Mesenteric fat pad (tissue), 1 donor: ENCODE results near the gene PLA2G4A. TPM values are rescaled to one million over a fixed set of nuclear protein-coding genes. Genes with fewer than 3 reads are reported as not detected.

Source experiments
- DNase-seq: peaks from one replicate; pipeline ENCODE4 v3.0.0-alpha.2; 2020; ENCODE audit warnings: low spot score
- total RNA-seq: library from RNA; stranded (reverse); fragmentation: NEBNext Ultra II Directional; extraction: Animal tissue kit (Norgen Biotek cat#: 25700); gene quantifications from one replicate; pipeline ENCODE4 v1.2.1, GENCODE V29; 2021
- donor health status: DM: yes; HTN: yes; CAD: no.

The PLA2G4A gene
- total RNA-seq, 1 donor from 2014 or later = 14.1 TPM

DNA sequence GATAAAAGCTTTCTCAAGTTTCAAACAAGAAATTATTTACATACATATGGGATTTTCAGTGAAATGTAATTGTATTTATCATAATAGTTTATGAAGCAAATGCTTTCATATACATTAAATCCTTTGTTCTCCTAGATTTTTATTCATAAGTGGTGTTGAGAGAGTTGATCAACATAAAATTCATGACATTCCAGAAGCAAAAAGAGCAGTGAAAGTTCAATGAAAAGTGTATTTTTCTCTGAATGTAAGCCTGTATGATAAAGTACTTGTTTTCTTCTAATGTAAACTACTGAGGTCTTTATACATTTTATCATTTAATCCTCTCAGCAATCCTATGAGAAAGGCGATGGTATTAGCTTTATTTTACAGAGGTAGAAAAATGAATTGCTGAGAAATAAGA, 146.5 kb downstream of the PLA2G4A start:
- no peak for DNase-seq

DNA sequence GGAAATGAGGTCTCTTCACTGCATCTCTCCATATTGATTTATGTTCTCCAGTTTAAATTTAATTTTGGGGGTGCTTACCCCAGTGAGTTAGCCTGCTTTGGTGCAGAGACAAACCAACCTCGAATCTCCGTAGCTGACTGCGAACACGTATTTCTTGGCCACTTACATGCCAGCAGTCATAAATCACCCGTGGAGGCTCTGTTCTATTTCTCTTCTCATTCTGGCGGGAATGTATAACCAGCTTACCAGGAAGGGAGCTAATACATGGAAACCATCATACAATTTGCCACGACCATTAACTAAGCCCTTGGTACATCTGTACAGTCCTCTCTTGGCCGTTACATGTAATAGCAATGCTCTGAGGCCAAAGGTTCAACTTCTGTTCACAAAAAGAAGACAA, 148.0 kb downstream of the PLA2G4A start:
- no peak for DNase-seq

DNA sequence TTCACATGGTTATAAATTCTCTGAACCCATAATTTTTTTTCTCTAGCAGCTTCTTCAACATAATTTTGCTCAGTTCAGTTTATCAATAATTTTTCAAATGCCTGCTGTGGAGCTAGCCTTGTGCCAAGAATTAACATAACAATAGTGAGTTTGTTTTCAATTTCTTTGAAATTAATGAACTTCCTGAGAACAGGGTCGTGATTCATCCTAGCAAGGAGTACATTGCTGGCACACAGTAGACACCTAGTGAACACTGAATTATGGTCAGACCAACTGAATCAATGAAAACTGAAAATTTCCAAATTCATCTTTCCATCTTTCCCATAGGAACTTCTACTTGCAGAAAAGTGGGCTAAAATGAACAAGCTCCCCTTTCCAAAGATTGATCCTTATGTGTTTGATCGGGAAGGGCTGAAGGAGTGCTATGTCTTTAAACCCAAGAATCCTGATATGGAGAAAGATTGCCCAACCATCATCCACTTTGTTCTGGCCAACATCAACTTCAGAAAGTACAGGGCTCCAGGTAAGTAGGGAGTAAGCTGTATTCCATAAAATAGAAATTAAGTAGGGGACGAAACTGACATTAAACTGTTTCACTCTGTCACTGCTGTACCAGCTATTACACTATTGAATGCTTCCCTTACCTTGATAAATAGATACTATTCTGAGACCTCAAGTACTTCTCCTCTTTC, 148.7 kb downstream of the PLA2G4A start:
- DNase-seq = no peak

DNA sequence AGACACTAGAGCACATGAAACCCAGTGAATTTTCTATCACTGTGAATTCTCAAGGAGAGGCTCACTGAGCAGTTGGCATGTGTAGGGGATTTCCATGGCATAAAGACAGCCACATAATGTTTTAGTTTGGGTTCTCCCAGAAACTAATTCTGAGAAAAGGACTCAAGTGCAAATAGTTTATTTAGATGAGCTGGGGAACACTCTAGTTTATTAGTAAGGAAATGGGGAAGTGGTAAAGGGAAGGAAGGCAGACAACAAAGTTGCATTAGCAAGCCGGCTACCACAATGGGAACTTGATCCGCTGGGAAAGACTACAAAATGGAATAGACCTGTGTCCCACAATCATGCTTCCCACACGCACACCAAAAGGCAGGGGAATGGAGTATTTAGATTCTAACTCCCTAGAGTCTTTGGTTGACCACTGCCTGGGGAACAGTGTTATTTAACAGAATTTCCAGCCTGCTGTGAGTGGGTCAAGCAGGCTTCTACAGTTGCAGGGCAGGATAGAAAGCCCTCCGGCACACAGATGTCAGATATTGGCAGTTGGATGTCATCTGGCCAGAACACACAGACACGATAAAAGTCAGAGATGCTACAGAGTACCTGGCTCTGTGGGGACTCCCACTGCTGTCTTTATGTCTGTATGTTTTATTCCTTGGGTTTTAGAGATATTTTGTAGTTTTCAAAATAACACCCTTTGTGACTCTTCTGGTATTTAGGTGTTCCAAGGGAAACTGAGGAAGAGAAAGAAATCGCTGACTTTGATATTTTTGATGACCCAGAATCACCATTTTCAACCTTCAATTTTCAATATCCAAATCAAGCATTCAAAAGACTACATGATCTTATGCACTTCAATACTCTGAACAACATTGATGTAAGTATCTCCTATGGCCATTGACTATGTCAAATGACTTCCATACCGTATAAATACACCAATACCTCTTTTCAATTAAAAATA, 150.1 kb downstream of the PLA2G4A start:
- DNase-seq = no peak

DNA sequence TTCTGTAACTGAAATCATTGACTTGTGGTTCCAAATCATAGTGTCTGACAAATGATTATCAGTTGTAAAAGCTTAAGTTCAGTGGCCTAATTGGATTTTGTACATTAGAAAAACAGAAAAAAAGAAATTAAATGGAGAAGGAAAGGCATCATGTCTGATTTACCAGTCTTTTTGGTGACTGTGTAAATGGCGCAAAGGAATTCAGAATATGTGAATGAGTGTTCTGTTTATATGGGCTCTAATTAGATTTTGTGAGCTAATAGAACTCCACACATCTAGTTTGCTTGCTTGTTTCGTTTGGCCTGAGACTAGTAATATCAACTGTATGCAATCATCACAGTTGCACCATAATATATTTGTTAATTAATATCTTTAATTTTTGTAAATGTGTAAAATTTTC, 151.7 kb downstream of the PLA2G4A start:
- DNase-seq = no peak

DNA sequence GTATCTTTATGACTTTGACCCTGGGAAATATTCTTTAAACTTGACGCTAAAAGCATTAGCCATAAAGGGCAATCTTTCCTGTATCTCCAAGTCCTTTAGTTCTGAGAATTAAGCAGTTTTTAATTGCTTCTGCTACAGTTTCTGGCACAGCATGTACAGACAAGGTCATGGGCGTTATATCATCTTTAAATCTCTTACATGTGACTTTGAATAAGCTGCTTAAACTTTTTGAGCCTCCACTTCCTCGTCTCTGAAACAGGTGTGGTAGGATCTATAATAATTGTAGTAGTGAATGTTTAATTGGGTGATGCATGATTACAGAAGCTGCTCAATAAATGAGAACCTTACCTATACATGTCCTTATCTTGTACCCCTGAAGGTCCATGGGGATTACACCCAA, 153.4 kb downstream of the PLA2G4A start:
- no peak for DNase-seq

DNA sequence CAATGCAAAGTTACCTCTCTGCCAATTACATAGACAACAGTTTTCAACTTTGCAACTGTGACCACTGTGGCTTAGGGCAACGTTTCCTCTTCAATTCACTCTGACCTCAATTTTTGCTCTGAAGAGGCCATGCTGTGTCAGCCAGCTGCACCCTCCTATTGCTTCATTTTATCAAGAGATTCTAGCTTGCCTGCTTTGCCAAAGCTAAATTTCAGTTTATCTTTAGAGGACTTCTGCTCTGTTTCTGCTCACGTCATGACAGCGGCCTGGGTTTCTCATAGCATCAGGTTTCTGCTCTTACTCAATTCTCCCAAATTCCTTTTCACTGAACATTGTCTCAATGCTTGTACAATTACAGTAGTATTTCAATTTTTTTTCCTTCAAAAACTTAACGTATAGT, 154.6 kb downstream of the PLA2G4A start:
- no peak for DNase-seq

DNA sequence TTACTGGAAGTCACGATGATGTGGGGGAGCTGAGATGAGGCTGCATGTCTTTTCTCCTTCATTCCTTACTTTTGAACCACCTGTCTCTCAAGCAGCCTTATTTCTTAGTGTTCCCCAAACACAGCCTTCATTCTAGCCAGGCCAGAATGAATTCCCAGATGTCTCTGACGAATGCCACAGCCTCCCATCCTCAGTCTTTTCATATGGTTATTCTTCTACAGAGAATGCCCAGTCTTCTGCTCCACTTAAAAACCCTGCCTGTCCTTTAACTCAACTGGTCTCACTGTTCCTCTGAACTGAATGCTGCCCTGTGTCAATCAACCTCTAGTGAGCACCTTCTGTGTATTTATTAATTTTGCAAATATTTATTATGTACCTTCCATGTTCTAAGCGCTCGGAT, 156.2 kb downstream of the PLA2G4A start:
- no peak for DNase-seq

DNA sequence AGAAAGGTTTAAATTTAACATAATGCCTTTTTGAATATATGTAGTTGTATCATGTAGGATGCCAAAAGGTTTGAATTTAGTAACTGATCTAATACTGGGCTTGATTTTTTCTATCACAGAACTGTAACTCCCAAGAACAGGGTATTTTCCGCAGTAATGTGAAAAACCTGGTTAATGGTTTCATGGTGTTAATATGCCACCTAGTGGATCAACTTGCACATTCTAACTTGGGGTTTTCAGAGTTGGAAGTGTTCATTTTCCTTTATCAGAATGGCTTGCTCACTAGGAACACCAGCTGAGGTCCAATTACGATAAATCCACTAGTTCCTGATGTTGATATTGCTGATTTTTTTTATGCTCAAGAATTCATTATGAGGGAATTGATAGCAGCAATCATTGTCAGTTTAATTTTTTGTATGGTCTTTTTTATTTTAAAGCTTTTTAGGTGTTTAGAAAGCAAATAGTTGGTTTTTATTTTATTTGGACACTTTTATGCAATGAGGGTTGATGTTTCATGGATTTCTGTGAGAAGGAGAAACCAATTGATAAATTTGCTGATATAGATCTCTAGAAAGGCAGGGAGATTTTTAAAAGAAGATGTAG, 157.2 kb downstream of the PLA2G4A start:
- no peak for DNase-seq

DNA sequence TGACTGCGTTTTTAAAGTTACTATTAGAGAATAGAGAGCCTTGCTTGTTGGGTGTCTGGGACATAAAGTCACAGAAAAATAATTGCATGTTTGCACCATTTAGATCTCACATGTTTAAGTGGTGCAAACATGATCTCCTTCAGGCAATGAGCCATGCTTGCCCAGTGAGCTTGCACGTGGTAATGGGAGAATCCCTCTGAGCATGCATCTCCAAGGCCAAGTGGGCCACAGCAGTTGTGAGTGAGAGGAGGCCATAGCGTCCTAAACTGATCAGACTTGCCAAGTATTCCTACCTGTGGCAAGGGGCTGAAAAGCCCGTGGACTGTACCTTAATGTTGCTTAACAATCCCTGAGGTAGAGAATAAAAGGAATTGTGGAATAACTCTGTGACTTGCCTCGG, 158.3 kb downstream of the PLA2G4A start:
- no peak for DNase-seq

DNA sequence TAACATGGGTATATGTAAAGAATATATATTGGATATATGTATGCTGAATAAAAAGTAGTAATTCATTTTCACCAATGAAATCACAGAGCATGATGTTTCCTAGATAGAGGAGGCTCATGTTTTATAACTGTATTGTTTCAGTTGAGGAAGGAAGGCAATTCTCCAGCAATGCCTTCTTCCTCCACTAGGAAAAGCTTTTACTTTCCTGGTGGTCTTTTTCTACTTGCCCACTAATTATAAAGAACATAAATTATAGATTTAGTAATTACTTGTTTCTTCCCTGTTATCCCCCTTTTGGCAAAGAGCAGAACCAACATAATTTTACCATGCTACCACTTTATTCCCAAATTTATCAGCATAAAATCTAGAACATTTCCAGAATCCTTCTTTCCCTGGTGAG, 159.0 kb downstream of the PLA2G4A start:
- DNase-seq = no peak

DNA sequence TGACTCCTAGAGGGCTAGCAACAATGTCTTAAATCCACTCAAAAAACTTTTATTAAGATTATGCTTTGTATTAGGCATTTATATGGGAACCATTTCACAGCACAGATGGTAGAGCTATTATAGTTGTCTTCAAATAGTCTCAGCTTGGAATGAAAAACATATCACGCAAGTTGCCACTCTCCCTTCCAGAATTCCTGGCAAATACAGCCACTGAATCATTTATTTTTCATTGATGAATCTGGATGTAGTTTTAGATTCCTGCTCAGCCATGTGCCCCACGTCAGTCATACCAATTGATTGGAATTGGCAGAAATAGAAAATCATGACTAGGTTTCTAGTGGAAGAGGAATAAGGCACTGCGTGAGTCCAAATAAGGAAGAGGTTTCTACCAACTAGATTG, 165.2 kb downstream of the PLA2G4A start:
- DNase-seq = no peak

DNA sequence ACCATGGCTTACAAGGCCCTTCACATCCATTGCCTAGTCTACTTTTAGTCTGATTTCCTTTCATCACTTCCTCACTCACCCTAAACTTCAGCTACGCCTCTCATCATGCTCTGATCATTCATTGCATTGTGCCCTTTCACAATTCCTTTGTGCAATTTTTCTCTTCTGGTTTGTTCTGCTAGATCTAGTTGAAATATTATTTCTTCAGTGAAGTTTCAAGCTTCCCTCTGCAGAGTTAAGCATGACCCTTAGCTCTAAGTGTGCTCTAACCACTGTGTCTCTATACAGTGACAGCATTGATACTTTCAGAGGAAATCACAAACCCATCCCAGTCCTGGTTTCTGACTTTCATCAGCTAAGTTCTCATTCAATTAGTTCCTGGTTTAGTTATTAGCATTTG, 166.1 kb downstream of the PLA2G4A start:
- DNase-seq = no peak

DNA sequence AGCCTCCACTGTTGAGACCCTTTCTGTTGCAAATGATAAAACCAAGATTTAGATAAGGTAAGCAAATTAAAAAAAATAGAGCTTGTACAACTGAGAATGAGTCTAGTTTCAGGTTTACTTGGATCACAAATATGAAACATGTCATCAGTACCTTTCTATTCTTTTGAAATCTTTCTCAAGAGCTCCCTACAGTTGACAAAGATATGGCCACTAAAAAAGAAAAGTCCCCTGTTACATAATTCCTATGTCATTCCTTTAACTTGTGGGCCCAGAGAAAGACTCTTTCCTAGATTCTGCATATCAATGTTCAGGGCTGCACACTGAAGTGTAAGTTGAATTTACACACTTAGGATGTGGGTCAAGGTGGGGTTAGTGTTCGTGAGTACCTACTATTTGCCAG, 168.1 kb downstream of the PLA2G4A start:
- no peak for DNase-seq

DNA sequence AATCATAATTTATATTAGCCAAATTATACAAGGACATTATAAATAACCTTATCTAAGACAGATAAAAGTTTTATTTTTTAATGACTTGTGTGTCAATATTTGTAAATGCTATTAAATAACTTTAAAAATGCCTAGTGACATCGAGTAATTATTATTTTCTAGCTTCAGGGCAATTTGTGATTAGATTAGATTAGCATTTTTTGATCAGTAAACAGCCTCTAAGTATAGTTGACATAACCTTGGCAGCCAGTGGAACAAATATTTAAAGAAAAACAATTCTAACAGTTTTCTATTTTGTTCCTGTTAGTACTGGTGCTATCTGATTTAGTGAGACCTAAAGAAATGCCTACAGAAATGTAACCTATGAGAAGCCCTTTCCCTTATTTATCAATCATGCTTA, 169.1 kb downstream of the PLA2G4A start:
- DNase-seq = no peak

DNA sequence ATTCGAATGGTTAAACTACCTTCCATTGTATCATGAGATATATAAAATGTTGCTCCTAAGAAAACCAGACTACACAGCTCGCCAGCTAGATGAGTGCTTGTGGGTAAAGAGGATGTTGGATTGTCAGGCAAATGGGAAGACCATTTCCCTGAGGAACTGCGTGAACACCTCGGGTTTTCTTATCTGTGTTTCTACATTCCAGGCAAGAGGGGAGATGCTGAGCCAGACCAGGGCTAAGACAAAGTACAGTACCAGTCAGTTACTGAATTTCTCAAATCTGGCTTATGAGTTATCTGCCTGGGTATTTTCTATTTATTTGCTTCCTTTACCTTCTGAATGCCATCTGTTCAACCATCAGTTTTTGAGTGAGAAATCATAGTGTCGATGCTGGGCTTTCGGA, 170.8 kb downstream of the PLA2G4A start:
- DNase-seq = no peak

DNA sequence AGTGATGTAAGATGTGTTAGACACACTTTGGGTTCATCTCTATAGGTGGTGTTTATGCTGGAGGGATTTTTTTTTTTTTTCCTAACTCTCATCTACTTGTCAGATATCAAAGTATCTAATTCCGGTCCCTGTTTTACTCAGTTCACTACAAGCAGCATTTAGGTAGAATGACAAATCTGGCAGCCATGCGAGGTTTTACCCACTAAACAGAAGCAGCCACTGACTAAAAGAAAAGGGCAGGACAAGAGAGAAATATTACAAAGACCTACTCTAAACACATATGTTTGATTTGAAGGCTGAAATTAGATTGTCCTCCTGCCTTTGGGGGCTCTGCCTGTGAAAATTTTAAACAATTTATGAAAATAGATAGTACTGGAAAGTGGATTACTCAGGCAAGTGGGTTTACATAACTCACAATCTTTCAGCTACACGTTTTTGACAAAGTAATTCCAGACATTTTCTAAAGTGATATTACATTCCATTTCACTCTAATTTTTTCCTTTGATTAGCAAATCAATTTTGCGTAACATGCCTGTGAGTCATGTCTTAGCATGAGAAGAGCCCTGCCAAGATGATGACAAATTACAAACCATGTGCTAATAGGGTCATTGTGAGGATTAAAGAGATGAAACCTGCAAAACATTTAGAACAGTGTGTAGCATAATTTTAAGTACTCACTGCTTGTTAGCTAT, 172.6 kb downstream of the PLA2G4A start:
- DNase-seq = no peak

DNA sequence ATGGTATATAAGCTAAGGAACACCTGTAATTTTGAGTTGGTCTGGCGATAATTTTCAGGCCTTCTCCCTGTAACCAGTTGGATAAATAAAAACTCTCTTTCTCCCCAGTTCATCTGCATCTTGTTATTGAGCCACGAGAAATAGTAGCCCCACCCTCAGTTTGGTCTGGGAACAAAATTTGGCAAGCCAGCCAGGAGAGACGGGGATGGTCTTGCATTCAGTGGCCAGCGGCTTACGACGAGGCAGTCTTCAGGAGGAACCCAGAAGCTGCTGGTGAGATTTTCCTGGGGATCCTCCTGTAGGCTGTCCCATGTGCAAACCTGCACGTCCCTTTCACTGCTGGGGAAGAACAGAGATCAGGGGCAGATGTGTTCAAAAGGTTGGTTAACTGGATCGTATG, 174.6 kb downstream of the PLA2G4A start:
- no peak for DNase-seq

DNA sequence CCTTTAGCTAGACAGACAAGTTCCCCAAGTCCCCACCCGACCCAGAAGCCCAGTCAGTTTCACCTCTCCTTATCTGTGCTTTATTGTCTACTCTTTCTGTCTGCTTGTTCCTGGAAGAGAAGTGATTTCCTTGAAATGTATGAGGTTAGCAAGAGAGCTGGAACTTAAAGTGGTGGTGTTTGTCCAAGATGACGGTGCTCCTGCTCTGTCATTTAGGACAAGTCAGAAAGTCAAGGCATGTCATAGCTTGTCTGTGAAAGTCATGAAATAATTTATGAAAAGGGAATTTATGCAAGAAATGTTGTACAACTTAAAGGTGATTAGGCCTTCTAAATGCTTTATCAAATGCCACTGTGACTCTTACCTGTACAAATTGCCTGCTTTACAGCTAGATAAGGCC, 178.1 kb downstream of the PLA2G4A start:
- DNase-seq = no peak

DNA sequence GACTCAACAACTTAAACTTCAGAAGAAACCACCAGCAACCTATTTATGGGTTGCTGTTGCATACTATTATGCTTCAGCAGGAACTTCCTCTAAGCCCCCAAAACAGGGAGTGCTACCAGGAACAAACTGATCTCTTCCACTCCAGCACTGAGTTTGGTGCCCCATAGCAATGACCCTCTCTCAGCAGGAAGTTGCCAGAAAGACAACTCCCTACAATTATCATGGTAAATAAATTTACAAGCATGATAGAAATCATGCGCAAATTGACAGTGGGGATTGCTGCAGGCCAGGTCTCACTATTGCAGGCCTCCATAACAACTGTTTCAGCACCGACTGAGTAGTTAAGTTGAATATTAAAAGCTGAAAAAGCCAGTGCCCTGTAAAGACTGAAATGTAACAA, 180.6 kb downstream of the PLA2G4A start:
- DNase-seq = no peak

DNA sequence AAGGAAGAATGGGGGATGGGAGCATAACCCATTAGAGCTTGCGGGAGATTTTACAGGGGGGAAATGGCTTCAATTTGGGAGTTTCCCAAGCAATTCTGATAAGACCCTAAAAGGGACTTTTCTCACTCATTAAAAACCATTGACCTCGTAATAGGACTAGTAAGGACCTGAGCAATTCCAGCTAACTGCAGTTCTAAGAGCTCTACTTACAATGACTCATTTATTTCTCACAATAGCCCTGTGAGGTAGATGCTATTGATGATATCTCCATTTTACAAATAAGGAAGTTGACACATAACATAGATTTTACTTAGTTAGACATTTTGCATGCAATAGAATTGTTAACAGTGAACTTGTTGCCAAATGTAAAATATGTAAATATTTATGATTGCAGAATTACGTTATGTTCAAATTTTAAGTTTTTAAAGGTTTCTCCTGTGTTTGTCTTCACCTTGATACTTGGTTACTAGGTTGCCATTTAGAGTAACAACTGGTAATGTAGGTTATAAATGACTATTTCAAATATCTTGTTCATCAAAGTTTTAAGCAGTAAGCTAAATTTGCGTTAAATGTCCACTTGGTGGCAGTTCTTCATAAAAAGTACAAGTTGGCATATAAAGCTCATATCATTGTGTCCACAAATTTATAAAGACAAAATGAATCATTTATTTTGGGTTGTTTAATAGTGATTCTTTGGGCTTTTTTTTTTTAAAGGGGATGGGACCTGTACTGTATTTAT, 182.0 kb downstream of the PLA2G4A start:
- DNase-seq = no peak
